ENCODE results near the gene CTF1. TPM values are rescaled to one million over a fixed set of nuclear protein-coding genes. Genes with fewer than 3 reads are reported as not detected.

The CTF1 gene
- total RNA-seq, 1 experiment from 2014 or later: 1.4 TPM

GRCh38 chr16:30923554-30924075 is 27.2 kb downstream of the CTF1 start, which contains the start of gene FBXL19:
TSS of gene FBXL19 (plus strand) at chr16:30923572. CDS start at chr16:30925755, 2,183 bp downstream.
- ATAC-seq (no peak), DNase-seq (ENCODE audit: low spot score) (peak; percentile 68)
- H3K27me3 Mint-ChIP-seq (ENCODE audit: low read depth): no peaks in the 10 kb centered on the region; the same call in 1 of the 2 replicates
- H3K9me3 Mint-ChIP-seq: no peaks in the 10 kb centered on the region
- H3K27ac Mint-ChIP-seq: peak within 1 kb of the TSS; percentile 100
- peak; percentile 86 for TF ChIP-seq ZNF263 (CRISPR knock-in tag; IDR thresholded peaks at IDR 0.05; ENCODE audit: low read depth)
- TF ChIP-seq, protein P1, sequence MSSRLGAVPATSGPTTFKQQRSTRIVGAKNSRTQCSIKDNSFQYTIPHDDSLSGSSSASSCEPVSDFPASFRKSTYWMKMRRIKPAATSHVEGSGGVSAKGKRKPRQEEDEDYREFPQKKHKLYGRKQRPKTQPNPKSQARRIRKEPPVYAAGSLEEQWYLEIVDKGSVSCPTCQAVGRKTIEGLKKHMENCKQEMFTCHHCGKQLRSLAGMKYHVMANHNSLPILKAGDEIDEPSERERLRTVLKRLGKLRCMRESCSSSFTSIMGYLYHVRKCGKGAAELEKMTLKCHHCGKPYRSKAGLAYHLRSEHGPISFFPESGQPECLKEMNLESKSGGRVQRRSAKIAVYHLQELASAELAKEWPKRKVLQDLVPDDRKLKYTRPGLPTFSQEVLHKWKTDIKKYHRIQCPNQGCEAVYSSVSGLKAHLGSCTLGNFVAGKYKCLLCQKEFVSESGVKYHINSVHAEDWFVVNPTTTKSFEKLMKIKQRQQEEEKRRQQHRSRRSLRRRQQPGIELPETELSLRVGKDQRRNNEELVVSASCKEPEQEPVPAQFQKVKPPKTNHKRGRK (CRISPR knock-in tag; IDR thresholded peaks at IDR 0.05; ENCODE audit: borderline replicate concordance): no peak
- POLR2A ChIA-PET: interaction anchor here (0.7 to 1.1 kb wide), 3 partner anchors 18 to 145 kb away, joined by 3 read pairs; no protein-coding TSS in a partner anchor
- H3K36me3 Mint-ChIP-seq: peaks cover 10% of the 10 kb centered on the region; the same call in 1 of the 2 replicates
- CTCF ChIA-PET: interaction anchor here (0.7 to 6.5 kb wide), 9 partner anchors 11 to 229 kb away, joined by 3 to 79 read pairs (median 5); partner anchors contain the start of genes HSD3B7 and ZNF629
- peaks cover 20% of the 10 kb centered on the region for H3K4me1 Mint-ChIP-seq
- peak within 1 kb of the TSS; percentile 99 for H3K4me3 Mint-ChIP-seq

GRCh38 chr16:30924076-30924912 is 27.9 kb downstream of the CTF1 start:
- TF ChIP-seq GTF2I (CRISPR knock-in tag; conservative IDR thresholded peaks at IDR 0.05) (no peak), FOXJ3 (CRISPR knock-in tag; IDR thresholded peaks at IDR 0.05; ENCODE audit: borderline replicate concordance) (no peak), KAT7 (CRISPR knock-in tag; IDR thresholded peaks at IDR 0.05; ENCODE audit: borderline replicate concordance) (peak; percentile 76; the same call in 1 of the 2 replicates), E2F5 (CRISPR knock-in tag; IDR thresholded peaks at IDR 0.05) (0 out of 2 replicates have a peak, but pooled peaks have one; percentile 38), ZNF121 (CRISPR knock-in tag; IDR thresholded peaks at IDR 0.05) (0 out of 2 replicates have a peak, but pooled peaks have one; percentile 46)
- peak overlapping the region; percentile 78 for H3K4me3 Mint-ChIP-seq
- H3K36me3 Mint-ChIP-seq: peaks cover 10% of the 10 kb centered on the region; the same call in 1 of the 2 replicates
- no peaks in the 10 kb centered on the region for H3K9me3 Mint-ChIP-seq
- DNase-seq (ENCODE audit: low spot score): peak; percentile 48
- H3K4me1 Mint-ChIP-seq: peaks cover 20% of the 10 kb centered on the region
- no peak for ATAC-seq
- POLR2A ChIA-PET: interaction anchor here (0.7 to 1.1 kb wide), 4 partner anchors 18 to 146 kb away, joined by 3 read pairs; partner anchors contain the start of gene CTF1
- no peaks in the 10 kb centered on the region; the same call in 1 of the 2 replicates for H3K27me3 Mint-ChIP-seq (ENCODE audit: low read depth)
- no peak overlapping the region for H3K27ac Mint-ChIP-seq
- CTCF ChIA-PET: interaction anchor here (0.6 to 6.5 kb wide), 10 partner anchors 11 to 786 kb away, joined by 3 to 79 read pairs (median 4); partner anchors contain the start of genes HSD3B7 and ZNF629

DNA sequence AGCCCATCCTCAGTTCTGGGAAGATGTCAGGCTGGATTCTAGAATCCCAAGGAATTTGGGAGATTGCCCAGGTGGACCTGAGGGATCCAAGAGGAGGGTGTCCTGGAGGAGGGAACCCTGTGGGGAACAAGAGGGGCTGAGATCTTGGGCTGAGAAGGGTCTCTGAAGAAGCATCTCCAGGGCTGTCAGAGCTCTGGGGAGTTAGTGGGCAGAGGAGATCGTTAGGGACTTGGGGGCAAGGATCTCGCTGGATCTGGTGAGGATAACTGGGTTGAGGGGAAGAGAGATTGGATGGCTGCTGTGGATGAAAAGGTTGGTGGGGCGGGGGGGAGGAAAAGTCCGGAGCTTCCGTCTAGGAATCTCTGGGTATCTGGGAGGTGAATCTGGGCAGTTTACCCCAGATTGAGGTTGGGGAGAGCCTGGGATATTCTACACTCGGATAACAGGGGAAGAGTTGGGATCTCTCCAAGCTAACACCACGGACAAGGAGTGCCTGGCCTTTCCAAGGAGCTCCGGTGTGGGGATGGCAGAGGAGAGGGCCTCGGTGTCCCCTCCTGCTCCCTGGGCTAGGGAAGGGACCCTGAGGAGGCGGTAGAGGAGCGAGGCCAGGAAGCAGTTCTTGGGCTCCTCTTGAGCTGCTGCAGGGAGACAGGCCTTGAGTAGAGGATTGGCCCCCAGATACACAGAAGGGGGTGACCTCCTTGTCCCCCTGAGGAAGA is 28.7 kb downstream of the CTF1 start:
- CTCF ChIA-PET: interaction anchor here (0.6 to 6.5 kb wide), 2 partner anchors 16 to 785 kb away, joined by 4 to 79 read pairs; no protein-coding TSS in a partner anchor
- Mint-ChIP-seq H3K9me3 (no peaks in the 10 kb centered on the region), H3K4me3 (peak overlapping the region; percentile 78), H3K27ac (no peak overlapping the region), H3K4me1 (peaks cover 20% of the 10 kb centered on the region), H3K36me3 (peaks cover 10% of the 10 kb centered on the region; the same call in 1 of the 2 replicates), H3K27me3 (ENCODE audit: low read depth) (no peaks in the 10 kb centered on the region; the same call in 1 of the 2 replicates)
- ATAC-seq (no peak), DNase-seq (ENCODE audit: low spot score) (no peak)
- POLR2A ChIA-PET: interaction anchor here (1.0 kb wide), 2 partner anchors 23 to 29 kb away, joined by 3 read pairs; partner anchors contain the start of gene CTF1
- no peak for TF ChIP-seq ARID4B (CRISPR knock-in tag; IDR thresholded peaks at IDR 0.05; ENCODE audit: borderline replicate concordance)
- no peak for TF ChIP-seq NR3C1 (CRISPR knock-in tag; conservative IDR thresholded peaks at IDR 0.05; ENCODE audit: low read depth)
- no peak for TF ChIP-seq NFATC4 (CRISPR knock-in tag; IDR thresholded peaks at IDR 0.05)
- TF ChIP-seq, protein P2, sequence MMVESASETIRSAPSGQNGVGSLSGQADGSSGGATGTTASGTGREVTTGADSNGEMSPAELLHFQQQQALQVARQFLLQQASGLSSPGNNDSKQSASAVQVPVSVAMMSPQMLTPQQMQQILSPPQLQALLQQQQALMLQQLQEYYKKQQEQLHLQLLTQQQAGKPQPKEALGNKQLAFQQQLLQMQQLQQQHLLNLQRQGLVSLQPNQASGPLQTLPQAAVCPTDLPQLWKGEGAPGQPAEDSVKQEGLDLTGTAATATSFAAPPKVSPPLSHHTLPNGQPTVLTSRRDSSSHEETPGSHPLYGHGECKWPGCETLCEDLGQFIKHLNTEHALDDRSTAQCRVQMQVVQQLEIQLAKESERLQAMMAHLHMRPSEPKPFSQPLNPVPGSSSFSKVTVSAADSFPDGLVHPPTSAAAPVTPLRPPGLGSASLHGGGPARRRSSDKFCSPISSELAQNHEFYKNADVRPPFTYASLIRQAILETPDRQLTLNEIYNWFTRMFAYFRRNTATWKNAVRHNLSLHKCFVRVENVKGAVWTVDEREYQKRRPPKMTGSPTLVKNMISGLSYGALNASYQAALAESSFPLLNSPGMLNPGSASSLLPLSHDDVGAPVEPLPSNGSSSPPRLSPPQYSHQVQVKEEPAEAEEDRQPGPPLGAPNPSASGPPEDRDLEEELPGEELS (CRISPR knock-in tag; IDR thresholded peaks at IDR 0.05): no peak
- no peak for TF ChIP-seq ZNF671 (CRISPR knock-in tag; IDR thresholded peaks at IDR 0.05)
- TF ChIP-seq HMGA2 (CRISPR knock-in tag; IDR thresholded peaks at IDR 0.05): no peak
- TF ChIP-seq ZMAT4 (CRISPR knock-in tag; IDR thresholded peaks at IDR 0.05): no peak
- TF ChIP-seq ESRRA (CRISPR knock-in tag; IDR thresholded peaks at IDR 0.05; ENCODE audit: borderline replicate concordance): no peak
